K562 (cell line): Measurements from ENCODE around the gene LENEP. TPM values are rescaled to one million over a fixed set of nuclear protein-coding genes. Genes with fewer than 3 reads are reported as not detected.

Source experiments
- ARHGAP35 ChIP-seq: fragments of 450-650 bp; IDR thresholded peaks from 2 replicates; pipeline ENCODE4 v1.6.1; 2018; ENCODE audit not compliant: partially characterized antibody
- CEBPZ ChIP-seq: fragments of 150-350 bp; IDR thresholded peaks from 2 replicates; pipeline ENCODE4 v1.6.1; 2014; ENCODE audit warnings: low read depth, mild to moderate bottlenecking, low read length, borderline replicate concordance
- CHD2 ChIP-seq: IDR thresholded peaks from 2 replicates; pipeline ENCODE4 v1.6.1; 2011; ENCODE audit warnings: low read depth, low read length
- HDAC8 ChIP-seq: fragments of 450-650 bp; IDR thresholded peaks from 2 replicates; pipeline ENCODE4 v1.6.1; 2016; ENCODE audit warnings: mild to moderate bottlenecking, missing genetic modification characterization, moderate library complexity, missing compliant biosample characterization
- LCOR ChIP-seq: sonication (generic); formaldehyde crosslinking; IDR thresholded peaks from 2 replicates; pipeline ENCODE4 v1.8.0; 2022; ENCODE audit warnings: mild to moderate bottlenecking, missing genetic modification reagents
- SAP30 ChIP-seq: fragments of 200-600 bp; sonication (generic); IDR thresholded peaks from 2 replicates; pipeline ENCODE4 v1.6.1; 2012; ENCODE audit warnings: borderline replicate concordance, low read depth, mild to moderate bottlenecking, moderate library complexity, low read length, control low read depth, inconsistent platforms; ENCODE audit not compliant: insufficient read depth, poor library complexity, severe bottlenecking
- TAF15 ChIP-seq: fragments of 200-400 bp; formaldehyde crosslinking; IDR thresholded peaks from 2 replicates; pipeline ENCODE4 v1.6.1; 2017; ENCODE audit warnings: mild to moderate bottlenecking, low read depth, low read length, moderate library complexity
- ZNF354B ChIP-seq: fragments of 250-450 bp; sonication (Bioruptor Pico); IDR thresholded peaks from 2 replicates; pipeline ENCODE4 v1.4.0; 2020
- ZNF551 ChIP-seq: fragments of 250-450 bp; sonication (Bioruptor Pico); IDR thresholded peaks from 2 replicates; pipeline ENCODE4 v1.5.0; 2021; ENCODE audit warnings: mild to moderate bottlenecking, moderate library complexity
- polyA plus RNA-seq, 8 experiments: library from polyadenylated mRNA; depleted of rRNA in 4 of 8; stranded (reverse) in 5 of 8; unstranded in 3 of 8; fragments of >200 nt; fragmentation: Nextera tagmentation in 2 of 8; fragmentation: Illumina TruSeq in 1 of 8; extraction: Ambion mirVana in 2 of 8; extraction: Trizol in 1 of 8; gene quantifications; 2 replicates each; pipeline versions ENCODE4 v1.2.1 to v1.2.3, GENCODE V29; 2011 to 2014; ENCODE audit warnings: inconsistent platforms in 1 of 8, missing spikeins in 1 of 8
- total RNA-seq, 7 experiments: library from RNA; depleted of rRNA in 6 of 7; stranded (reverse); fragments of >200 nt in 6 of 7; fragmentation: Illumina TruSeq in 2 of 7; extraction: Trizol in 2 of 7; gene quantifications; 2 replicates each; pipeline versions ENCODE4 v1.2.1 to v1.2.3, GENCODE V29; 2011 to 2021; ENCODE audit warnings: low replicate concordance in 1 of 7
- TF ChIP-seq, protein P1 (sequence below): IDR thresholded peaks from 3 replicates; pipeline ENCODE4 v1.6.1; 2011; ENCODE audit warnings: borderline replicate concordance, mild to moderate bottlenecking; ENCODE audit not compliant: insufficient read length, insufficient read depth
- TF ChIP-seq, protein P2 (sequence below): fragments of 250-450 bp; sonication (Bioruptor Pico); IDR thresholded peaks from 2 replicates; pipeline ENCODE4 v1.4.0; 2020; ENCODE audit warnings: mild to moderate bottlenecking, moderate library complexity, borderline replicate concordance
- TF ChIP-seq, protein P3 (sequence below), 2 experiments: fragments of 250-450 bp in 1 of 2; fragments of 450-650 bp in 1 of 2; sonication (Bioruptor Pico) in 1 of 2; IDR thresholded peaks; 2 replicates each; pipeline versions ENCODE4 v1.6.1 to v1.8.0; 2016 to 2021; ENCODE audit warnings: mild to moderate bottlenecking in 2 of 2, moderate library complexity in 2 of 2, missing compliant biosample characterization in 1 of 2, missing genetic modification characterization in 1 of 2
- TF ChIP-seq, protein P4 (sequence below): fragments of 250-450 bp; sonication (Bioruptor Pico); IDR thresholded peaks from 2 replicates; pipeline ENCODE4 v1.5.0; 2020; ENCODE audit warnings: mild to moderate bottlenecking

The LENEP gene
- total and polyA plus RNA-seq, 9 of the 15 experiments (the other 6 are each of a cell fraction or from before 2014, with no cell fraction given), result 0.23 to 0.87 (median 0.67) TPM; not detected in 5

GRCh38 chr1:154998818-154999570, 5.6 kb downstream of the LENEP start (continued):
- TF ChIP-seq, protein P1, sequence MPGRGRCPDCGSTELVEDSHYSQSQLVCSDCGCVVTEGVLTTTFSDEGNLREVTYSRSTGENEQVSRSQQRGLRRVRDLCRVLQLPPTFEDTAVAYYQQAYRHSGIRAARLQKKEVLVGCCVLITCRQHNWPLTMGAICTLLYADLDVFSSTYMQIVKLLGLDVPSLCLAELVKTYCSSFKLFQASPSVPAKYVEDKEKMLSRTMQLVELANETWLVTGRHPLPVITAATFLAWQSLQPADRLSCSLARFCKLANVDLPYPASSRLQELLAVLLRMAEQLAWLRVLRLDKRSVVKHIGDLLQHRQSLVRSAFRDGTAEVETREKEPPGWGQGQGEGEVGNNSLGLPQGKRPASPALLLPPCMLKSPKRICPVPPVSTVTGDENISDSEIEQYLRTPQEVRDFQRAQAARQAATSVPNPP, result no peak
- TF ChIP-seq CEBPZ (no peak), LCOR (no peak), TAF15 (no peak), ARHGAP35 (no peak), ZNF354B (CRISPR knock-in tag) (no peak), SAP30 (no peak), ZNF551 (CRISPR knock-in tag) (no peak), CHD2 (no peak), HDAC8 (no peak)
- TF ChIP-seq, protein P2, sequence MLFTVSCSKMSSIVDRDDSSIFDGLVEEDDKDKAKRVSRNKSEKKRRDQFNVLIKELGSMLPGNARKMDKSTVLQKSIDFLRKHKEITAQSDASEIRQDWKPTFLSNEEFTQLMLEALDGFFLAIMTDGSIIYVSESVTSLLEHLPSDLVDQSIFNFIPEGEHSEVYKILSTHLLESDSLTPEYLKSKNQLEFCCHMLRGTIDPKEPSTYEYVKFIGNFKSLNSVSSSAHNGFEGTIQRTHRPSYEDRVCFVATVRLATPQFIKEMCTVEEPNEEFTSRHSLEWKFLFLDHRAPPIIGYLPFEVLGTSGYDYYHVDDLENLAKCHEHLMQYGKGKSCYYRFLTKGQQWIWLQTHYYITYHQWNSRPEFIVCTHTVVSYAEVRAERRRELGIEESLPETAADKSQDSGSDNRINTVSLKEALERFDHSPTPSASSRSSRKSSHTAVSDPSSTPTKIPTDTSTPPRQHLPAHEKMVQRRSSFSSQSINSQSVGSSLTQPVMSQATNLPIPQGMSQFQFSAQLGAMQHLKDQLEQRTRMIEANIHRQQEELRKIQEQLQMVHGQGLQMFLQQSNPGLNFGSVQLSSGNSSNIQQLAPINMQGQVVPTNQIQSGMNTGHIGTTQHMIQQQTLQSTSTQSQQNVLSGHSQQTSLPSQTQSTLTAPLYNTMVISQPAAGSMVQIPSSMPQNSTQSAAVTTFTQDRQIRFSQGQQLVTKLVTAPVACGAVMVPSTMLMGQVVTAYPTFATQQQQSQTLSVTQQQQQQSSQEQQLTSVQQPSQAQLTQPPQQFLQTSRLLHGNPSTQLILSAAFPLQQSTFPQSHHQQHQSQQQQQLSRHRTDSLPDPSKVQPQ (CRISPR knock-in tag), result no peak
- TF ChIP-seq, protein P3, sequence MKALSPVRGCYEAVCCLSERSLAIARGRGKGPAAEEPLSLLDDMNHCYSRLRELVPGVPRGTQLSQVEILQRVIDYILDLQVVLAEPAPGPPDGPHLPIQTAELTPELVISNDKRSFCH (CRISPR knock-in tag; IDR thresholded peaks at IDR 0.05), result no peak
- TF ChIP-seq, protein P3 (tag; IDR thresholded peaks at IDR 0.05), result peak; percentile 71; the same call in 1 of the 2 replicates
- TF ChIP-seq, protein P4, sequence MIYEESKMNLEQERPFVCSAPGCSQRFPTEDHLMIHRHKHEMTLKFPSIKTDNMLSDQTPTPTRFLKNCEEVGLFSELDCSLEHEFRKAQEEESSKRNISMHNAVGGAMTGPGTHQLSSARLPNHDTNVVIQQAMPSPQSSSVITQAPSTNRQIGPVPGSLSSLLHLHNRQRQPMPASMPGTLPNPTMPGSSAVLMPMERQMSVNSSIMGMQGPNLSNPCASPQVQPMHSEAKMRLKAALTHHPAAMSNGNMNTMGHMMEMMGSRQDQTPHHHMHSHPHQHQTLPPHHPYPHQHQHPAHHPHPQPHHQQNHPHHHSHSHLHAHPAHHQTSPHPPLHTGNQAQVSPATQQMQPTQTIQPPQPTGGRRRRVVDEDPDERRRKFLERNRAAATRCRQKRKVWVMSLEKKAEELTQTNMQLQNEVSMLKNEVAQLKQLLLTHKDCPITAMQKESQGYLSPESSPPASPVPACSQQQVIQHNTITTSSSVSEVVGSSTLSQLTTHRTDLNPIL, result no peak
